ENCODE results near the gene ANGPTL2.

- TF ChIP-seq, protein P1, sequence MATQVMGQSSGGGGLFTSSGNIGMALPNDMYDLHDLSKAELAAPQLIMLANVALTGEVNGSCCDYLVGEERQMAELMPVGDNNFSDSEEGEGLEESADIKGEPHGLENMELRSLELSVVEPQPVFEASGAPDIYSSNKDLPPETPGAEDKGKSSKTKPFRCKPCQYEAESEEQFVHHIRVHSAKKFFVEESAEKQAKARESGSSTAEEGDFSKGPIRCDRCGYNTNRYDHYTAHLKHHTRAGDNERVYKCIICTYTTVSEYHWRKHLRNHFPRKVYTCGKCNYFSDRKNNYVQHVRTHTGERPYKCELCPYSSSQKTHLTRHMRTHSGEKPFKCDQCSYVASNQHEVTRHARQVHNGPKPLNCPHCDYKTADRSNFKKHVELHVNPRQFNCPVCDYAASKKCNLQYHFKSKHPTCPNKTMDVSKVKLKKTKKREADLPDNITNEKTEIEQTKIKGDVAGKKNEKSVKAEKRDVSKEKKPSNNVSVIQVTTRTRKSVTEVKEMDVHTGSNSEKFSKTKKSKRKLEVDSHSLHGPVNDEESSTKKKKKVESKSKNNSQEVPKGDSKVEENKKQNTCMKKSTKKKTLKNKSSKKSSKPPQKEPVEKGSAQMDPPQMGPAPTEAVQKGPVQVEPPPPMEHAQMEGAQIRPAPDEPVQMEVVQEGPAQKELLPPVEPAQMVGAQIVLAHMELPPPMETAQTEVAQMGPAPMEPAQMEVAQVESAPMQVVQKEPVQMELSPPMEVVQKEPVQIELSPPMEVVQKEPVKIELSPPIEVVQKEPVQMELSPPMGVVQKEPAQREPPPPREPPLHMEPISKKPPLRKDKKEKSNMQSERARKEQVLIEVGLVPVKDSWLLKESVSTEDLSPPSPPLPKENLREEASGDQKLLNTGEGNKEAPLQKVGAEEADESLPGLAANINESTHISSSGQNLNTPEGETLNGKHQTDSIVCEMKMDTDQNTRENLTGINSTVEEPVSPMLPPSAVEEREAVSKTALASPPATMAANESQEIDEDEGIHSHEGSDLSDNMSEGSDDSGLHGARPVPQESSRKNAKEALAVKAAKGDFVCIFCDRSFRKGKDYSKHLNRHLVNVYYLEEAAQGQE (IDR thresholded peaks at IDR 0.05; ENCODE audit: low read depth): no peak
- TF ChIP-seq YY1 (IDR thresholded peaks at IDR 0.05; ENCODE audit: low read depth): no peak
- no peak for TF ChIP-seq EP300 (IDR thresholded peaks at IDR 0.05; ENCODE audit: borderline replicate concordance)
- TF ChIP-seq MAX (IDR thresholded peaks at IDR 0.05): no peak
- TF ChIP-seq USF1 (IDR thresholded peaks at IDR 0.05): no peak
- TF ChIP-seq TAF1 (IDR thresholded peaks at IDR 0.05; ENCODE audit: low read depth): no peak
- TF ChIP-seq EGR1 (IDR thresholded peaks at IDR 0.05): no peak
- TF ChIP-seq CEBPB (IDR thresholded peaks at IDR 0.05): no peak
- no peak for TF ChIP-seq CREB1 (IDR thresholded peaks at IDR 0.05; ENCODE audit: low read depth)
- no peak for TF ChIP-seq NFIC (IDR thresholded peaks at IDR 0.05)
- no peak for TF ChIP-seq TEAD4 (IDR thresholded peaks at IDR 0.05)
- TF ChIP-seq ZBTB7A (IDR thresholded peaks at IDR 0.05; ENCODE audit: low read depth): no peak
- no peak for TF ChIP-seq RAD21 (IDR thresholded peaks at IDR 0.05; ENCODE audit: low read depth)
- TF ChIP-seq FOXM1 (IDR thresholded peaks at IDR 0.05; ENCODE audit: borderline replicate concordance, low read depth): no peak
These were observed 72.9 kb downstream of the ANGPTL2 start for GRCh38 chr9:127049581-127049980.

Data from Ishikawa (cell line).